GM19239 (cell line): ENCODE results near the gene GCKR.
"Not testable (repeated sequence)": the region's sequence is repeated elsewhere in the genome, so short reads cannot be mapped to it uniquely, and the experiment has no call there.

Experiments used
- DNase-seq: peaks from one replicate; pipeline ENCODE4 v3.0.0; 2011; ENCODE audit warnings: low spot score; ENCODE audit not compliant: insufficient read length
- FAIRE-seq: peaks from 2 replicates; lab custom pipeline; 2011; peaks lifted over from hg19 to GRCh38; lab: Jason Lieb, UNC

Gene GCKR

GRCh38 chr2:27506587-27506986, 9.9 kb downstream of the GCKR start:
- FAIRE-seq (no peak), DNase-seq (no peak)

DNA sequence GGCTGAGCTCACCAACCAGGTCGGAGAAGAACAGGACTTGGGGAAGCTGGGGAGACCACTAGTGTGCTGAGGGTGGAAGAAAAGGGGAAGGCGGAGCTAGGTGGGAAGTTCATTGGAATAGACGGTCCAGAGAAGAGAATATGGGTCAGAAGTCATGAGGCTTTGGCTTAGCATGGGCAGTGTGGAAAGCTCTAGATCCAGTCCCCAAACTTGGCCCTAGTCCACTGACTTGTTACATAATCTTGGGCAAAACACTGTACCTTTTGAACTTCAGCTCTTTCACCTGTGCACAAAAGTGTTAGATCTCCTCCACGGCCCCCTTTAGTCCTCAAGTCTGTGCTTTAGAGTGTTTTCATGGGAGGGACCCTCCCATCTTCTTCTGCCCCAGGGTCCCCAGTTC, 10.7 kb downstream of the GCKR start:
- no peak for DNase-seq
- no peak for FAIRE-seq

DNA sequence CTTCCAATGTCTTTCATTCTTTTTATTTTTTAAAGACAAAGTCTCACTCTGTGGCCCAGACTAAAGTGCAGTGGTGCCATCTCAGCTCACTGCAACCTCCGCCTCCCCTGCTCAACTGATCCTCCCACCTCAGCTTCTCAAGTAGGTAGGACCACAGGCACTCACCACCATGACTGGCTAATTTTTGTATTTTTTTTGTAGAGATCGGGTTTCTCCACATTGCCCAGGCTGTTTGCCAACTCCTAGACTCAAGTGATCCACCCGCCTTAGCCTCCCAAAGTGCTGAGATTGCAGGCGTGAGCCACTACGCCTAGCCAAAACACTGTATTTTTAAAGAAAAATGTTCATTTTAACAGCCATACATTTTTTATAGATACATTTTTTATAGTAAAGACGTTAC, 12.7 kb downstream of the GCKR start:
- no peak for DNase-seq
- FAIRE-seq, result no peak

DNA sequence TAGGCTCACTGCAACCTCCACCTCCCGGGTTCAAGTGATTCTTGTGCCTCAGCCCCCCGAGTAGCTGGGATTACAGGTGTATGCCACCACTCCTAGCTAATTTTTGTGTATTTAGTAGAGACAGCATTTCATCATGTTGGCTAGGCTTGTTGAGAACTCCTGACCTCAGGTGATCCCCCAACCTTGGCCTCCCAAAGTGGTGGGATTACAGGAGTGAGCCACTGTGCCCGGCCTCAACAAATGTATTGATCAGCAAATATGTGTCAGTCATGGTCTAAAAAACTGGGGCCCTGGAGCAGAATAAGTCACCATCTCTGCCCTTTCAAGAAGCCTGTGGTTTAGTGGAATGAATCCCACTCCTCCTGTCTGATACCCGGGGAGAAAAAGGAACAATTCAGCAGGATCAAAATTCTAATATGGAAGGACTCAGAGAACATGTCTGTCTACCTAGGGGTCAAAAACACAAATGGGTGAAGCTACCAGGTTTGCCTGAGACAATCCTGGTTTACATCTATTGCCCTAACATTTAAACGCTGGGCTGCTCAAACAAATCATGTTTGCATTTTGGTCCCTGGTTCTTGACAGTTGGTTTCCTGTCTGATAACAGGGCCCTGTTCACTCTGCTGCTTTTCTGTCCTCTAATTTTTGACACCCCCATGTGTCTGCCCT, 21.6 kb downstream of the GCKR start:
- no peak for DNase-seq
- FAIRE-seq, result no peak

DNA sequence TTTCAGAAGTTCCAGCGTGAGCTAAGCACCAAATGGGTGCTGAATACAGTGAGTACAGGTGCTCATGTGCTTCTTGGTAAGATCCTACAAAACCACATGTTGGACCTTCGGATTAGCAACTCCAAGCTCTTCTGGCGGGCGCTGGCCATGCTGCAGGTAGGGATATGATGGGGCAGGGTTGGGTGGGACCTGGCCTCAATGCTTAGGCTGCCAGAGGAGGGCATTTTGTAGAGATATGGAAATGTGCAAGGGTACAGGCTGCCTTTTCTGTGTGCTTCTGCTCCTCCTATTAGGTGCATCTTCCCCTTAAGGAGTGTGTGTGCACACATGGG, 22.1 kb downstream of the GCKR start:
- DNase-seq (no peak), FAIRE-seq (no peak)

GRCh38 chr2:27520316-27520715, 23.7 kb downstream of the GCKR start:
- FAIRE-seq, result no peak

DNA sequence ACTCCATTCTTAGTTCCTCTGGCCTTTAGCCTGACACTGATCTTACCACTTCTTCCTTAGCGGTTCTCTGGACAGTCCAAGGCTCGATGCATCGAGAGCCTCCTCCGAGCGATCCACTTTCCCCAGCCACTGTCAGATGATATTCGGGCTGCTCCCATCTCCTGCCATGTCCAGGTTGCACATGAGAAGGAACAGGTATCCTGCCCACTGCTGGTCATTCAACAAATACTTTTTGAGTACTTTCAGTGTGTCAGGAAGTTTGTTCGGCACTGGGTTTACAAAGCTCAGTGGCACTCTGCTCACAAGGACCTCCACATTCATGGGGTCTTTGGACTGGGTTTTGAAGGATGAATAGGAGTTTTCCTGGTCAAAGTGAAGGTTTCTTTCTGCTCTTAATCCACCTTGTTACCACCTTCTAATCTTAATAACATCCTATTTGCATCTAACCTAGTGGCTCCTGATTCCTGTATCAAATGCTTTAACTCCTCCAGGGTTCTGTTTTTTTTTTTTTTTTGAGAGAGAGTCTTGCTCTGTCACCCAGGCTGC, 25.8 kb downstream of the GCKR start:
- FAIRE-seq (no peak), DNase-seq (no peak)

More at GRCh38 chr2:27520316-27520715, 23.7 kb downstream of the GCKR start:
- DNase-seq, result no peak

DNA sequence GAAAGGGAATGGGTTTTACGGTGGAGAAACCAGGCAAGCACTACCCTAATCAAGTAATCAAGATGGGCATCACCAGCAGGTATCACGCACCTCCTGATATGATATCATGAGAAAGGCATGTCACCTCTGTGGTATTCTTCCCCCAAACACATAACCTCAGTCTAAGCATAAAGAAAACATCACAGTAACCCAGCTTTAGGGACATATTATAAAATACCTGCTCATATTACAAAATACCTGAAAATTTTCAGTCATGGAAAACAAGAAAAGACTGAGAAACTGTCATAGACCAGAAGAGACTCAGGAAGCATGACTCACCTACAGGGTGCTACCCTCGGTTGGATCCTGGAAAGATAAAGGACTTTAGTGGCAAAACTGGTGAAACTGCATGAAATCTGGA, 30.5 kb downstream of the GCKR start:
- DNase-seq (no peak), FAIRE-seq (no peak)

DNA sequence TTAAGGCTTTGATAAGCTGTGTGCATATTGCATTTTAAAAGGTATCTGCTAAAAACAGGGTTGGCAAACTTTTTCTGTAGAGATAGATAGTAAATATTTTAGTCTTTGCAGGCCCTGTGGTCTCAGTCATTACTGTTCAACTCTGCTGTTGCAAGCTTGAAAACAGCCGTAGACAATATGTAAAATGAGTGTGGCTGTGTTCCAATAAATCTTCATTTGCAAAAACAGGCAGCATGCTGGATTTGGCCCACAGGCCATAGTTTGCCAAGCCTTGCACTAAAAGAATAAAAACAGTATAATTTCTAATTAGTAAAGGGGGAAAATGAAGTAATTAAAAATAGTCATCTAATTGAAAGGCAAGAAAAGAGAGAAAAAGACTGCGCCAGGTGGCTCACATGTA, 35.3 kb downstream of the GCKR start:
- FAIRE-seq (no peak), DNase-seq (no peak)

DNA sequence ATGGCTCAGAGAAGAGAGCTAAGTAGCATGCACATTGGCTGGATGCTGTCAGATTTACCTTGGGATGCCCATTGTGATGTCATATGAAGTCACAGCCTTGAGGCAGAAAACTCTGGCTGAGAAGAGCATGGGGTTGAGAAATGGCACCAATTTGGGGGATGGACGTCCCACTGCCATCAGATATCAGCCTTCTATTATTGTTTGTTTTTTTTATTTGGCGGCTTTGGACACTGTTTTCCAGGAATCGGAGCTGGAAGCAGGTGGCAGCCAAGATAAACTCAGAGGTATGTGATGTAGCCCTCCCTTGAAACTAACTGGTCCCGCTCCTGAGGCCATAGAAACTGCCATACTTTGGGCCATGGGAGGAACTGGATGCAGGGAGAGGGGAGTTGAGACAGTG, 40.6 kb downstream of the GCKR start:
- DNase-seq, result no peak
- FAIRE-seq, result no peak

- FAIRE-seq, DNase-seq: not testable (repeated sequence)
Measured at GRCh38 chr2:27538839-27539450, 42.3 kb downstream of the GCKR start.

DNA sequence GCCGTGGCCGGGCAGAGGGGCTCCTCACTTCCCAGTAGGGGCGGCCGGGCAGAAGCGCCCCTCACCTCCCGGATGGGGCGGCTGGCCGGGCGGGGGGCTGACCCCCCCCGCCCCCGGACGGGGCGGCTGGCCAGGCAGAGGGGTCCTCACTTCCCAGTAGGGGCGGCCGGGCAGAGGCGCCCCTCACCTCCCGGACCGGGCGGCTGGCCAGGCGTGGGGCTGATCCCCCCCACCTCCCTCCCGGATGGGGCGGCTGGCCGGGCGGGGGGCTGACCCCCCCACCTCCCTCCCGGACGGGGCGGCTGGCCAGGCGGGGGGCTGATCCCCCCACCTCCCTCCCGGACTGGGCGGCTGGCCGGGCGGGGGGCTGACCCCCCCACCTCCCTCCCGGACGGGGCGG, 43.0 kb downstream of the GCKR start:
- not testable (repeated sequence) for DNase-seq, FAIRE-seq

GRCh38 chr2:27544143-27544821, 47.6 kb downstream of the GCKR start:
- DNase-seq (no peak), FAIRE-seq (no peak)

GRCh38 chr2:27545348-27546141, 48.9 kb downstream of the GCKR start:
- DNase-seq (no peak), FAIRE-seq (no peak)

- DNase-seq (no peak), FAIRE-seq (no peak)
Measured at GRCh38 chr2:27549303-27549702, 52.7 kb downstream of the GCKR start.

DNA sequence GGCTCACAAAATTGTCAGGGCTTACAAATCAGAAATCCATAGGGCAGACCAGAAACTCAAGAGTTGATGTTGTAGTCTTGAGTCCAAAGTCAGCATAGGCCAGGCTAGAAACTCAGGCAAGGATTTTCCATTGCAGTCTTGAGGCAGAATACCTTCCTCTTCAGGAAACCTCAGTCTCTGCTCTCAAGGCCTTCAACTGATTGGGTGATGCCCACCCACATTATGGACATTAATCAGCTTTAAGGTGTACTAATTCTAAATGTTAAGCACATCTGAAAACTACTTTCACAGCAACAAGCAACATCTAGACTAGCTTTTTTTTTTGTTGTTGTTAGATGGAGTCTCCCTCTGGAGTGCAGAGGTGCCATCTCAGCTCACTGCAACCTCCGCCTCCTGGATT, 54.9 kb downstream of the GCKR start:
- DNase-seq, result no peak
- FAIRE-seq, result no peak

DNA sequence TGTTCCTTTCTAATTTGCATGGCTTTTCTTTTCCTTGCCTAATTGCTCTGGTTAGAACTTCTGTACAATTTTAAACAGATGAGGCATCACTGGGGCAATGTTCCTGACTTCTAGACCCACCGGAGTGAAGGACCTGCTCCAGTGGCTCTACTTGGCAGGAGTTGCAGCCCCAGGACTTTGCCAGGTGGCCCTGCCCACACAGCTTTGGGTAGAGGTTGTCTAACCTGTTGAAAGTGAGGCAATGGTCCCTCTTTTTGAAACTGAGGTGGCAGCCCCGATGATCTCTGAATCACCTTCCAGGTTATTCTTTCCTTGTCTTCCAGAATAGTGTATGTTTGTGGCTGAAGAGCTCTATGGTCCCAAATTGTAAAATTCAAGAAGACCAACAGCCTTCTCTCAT, 56.3 kb downstream of the GCKR start:
- no peak for FAIRE-seq
- no peak for DNase-seq

DNA sequence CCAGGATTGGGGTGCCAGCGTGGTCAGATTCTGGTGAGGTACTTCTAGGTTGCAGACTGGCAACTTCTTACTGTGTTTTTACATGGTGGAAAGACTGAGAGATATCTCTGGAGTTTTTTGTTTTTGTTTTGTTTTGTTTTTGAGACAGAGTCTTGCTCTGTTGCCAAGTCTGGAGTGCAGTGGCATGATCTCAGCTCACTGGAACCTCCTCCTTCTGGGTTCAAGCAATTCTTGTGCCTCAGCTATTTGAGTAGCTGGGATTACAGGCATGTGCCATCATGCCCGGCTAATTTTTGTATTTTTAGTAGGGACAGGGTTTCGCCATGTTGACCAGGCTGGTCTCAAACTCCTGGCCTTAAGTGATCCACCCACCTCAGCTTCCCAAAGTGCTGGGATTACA, 57.8 kb downstream of the GCKR start:
- not testable (repeated sequence) for FAIRE-seq, DNase-seq

- no peak for DNase-seq
- FAIRE-seq, result no peak
Measured at GRCh38 chr2:27559228-27559627, 62.6 kb downstream of the GCKR start.

GRCh38 chr2:27561060-27561459, 64.4 kb downstream of the GCKR start:
- FAIRE-seq (no peak), DNase-seq (no peak)

GRCh38 chr2:27566628-27567027, 70.0 kb downstream of the GCKR start:
- DNase-seq (no peak), FAIRE-seq (no peak)
